ENCODE results near the gene EFNA3. TPM values are rescaled to one million over a fixed set of nuclear protein-coding genes. Genes with fewer than 3 reads are reported as not detected.

EFNA3 gene
- total RNA-seq, 1 experiment from 2014 or later, result 12.5 TPM

- ChIA-PET CTCF (interaction anchor here (0.5 to 5.6 kb wide), 45 partner anchors 7 to 1354 kb away, joined by 3 to 137 read pairs (median 5); partner anchors contain the start of genes DCST1, DCST2, EFNA3 and EFNA4), POLR2A (interaction anchor here (0.7 to 1.4 kb wide), 6 partner anchors 26 to 149 kb away, joined by 3 to 5 read pairs (median 4); partner anchors contain the start of gene SHC1)
- ATAC-seq (peak; percentile 92), DNase-seq (ENCODE audit: low spot score) (peak; percentile 77)
- no peaks in the 10 kb centered on the region for H3K9me3 Mint-ChIP-seq
- no peaks in the 10 kb centered on the region; the same call in none of the 2 replicates for H3K27me3 Mint-ChIP-seq (ENCODE audit: low read depth)
- H3K4me1 Mint-ChIP-seq, result peaks cover 35% of the 10 kb centered on the region
- no peak overlapping the region for H3K27ac Mint-ChIP-seq
- TF ChIP-seq NR2C2 (CRISPR knock-in tag; IDR thresholded peaks at IDR 0.05), result no peak
- no peak for TF ChIP-seq ATF3 (CRISPR knock-in tag; conservative IDR thresholded peaks at IDR 0.05)
- no peak for TF ChIP-seq ERG (CRISPR knock-in tag; IDR thresholded peaks at IDR 0.05)
- TF ChIP-seq CREB1 (CRISPR knock-in tag; IDR thresholded peaks at IDR 0.05), result no peak
- no peak for TF ChIP-seq ZNF425 (CRISPR knock-in tag; conservative IDR thresholded peaks at IDR 0.05)
- TF ChIP-seq NR1H2 (CRISPR knock-in tag; IDR thresholded peaks at IDR 0.05), result no peak
- no peak for TF ChIP-seq ZMAT4 (CRISPR knock-in tag; IDR thresholded peaks at IDR 0.05)
- H3K36me3 Mint-ChIP-seq, result no peaks in the 10 kb centered on the region
- H3K4me3 Mint-ChIP-seq, result no peak overlapping the region
Observed at GRCh38 chr1:155044812-155045657, 33.6 kb upstream of the EFNA3 start.

GRCh38 chr1:155048449-155049334 is 29.9 kb upstream of the EFNA3 start:
- peaks cover 20% of the 10 kb centered on the region for H3K27me3 Mint-ChIP-seq (ENCODE audit: low read depth)
- H3K4me3 Mint-ChIP-seq, result no peak overlapping the region
- no peak overlapping the region for H3K27ac Mint-ChIP-seq
- CTCF ChIA-PET, result interaction anchor here (1.0 to 9.3 kb wide), 11 partner anchors 12 to 170 kb away, joined by 3 to 176 read pairs (median 6); partner anchors contain the start of genes EFNA3 and EFNA4
- POLR2A ChIA-PET, result no interaction called here
- no peaks in the 10 kb centered on the region for H3K36me3 Mint-ChIP-seq
- ATAC-seq, result no peak
- no peaks in the 10 kb centered on the region for H3K9me3 Mint-ChIP-seq
- H3K4me1 Mint-ChIP-seq, result peaks cover 44% of the 10 kb centered on the region
- DNase-seq (ENCODE audit: low spot score), result no peak
- TF ChIP-seq MXD4 (CRISPR knock-in tag; IDR thresholded peaks at IDR 0.05; ENCODE audit: borderline replicate concordance) (no peak), ESRRA (CRISPR knock-in tag; IDR thresholded peaks at IDR 0.05; ENCODE audit: borderline replicate concordance) (0 out of 2 replicates have a peak, but pooled peaks have one; percentile 19), GABPB1 (CRISPR knock-in tag; IDR thresholded peaks at IDR 0.05) (peak; percentile 97)

- POLR2A ChIA-PET, result interaction anchor here (0.6 kb wide), 1 partner anchor 16 kb away, joined by 4 read pairs; no protein-coding TSS in a partner anchor
- Mint-ChIP-seq H3K4me1 (peaks cover 36% of the 10 kb centered on the region), H3K4me3 (peak overlapping the region; percentile 82), H3K36me3 (no peaks in the 10 kb centered on the region), H3K9me3 (no peaks in the 10 kb centered on the region), H3K27ac (peak overlapping the region; percentile 72; the same call in 1 of the 2 replicates), H3K27me3 (ENCODE audit: low read depth) (peaks cover 20% of the 10 kb centered on the region)
- DNase-seq (ENCODE audit: low spot score) (no peak), ATAC-seq (no peak)
- TF ChIP-seq ZNF512 (CRISPR knock-in tag; IDR thresholded peaks at IDR 0.05; ENCODE audit: borderline replicate concordance), result 0 out of 2 replicates have a peak, but pooled peaks have one; percentile 44
- TF ChIP-seq NFYB (CRISPR knock-in tag; conservative IDR thresholded peaks at IDR 0.05; ENCODE audit: low read depth), result no peak
- CTCF ChIA-PET, result interaction anchor here (0.6 to 9.4 kb wide), 31 partner anchors 7 to 503 kb away, joined by 3 to 176 read pairs (median 6); partner anchors contain the start of genes EFNA3, EFNA4, LENEP and PBXIP1
Observed at GRCh38 chr1:155049651-155050559, 28.7 kb upstream of the EFNA3 start.
